Osteocyte (in vitro differentiated cells): ENCODE data around the gene GSE1. TPM values are rescaled to one million over a fixed set of nuclear protein-coding genes. Genes with fewer than 3 reads are reported as not detected.

Experiments used
- DNase-seq: peaks from one replicate; pipeline ENCODE4 v3.0.0; 2021; ENCODE audit warnings: mixed read lengths; ENCODE audit not compliant: unreplicated experiment; ENCODE audit errors: extremely low spot score
- H3K27ac Mint-ChIP-seq: one replicate; pipeline ENCODE4 v1.8.0; 2021; ENCODE audit warnings: mild to moderate bottlenecking, mixed read lengths; ENCODE audit not compliant: unreplicated experiment
- H3K27me3 Mint-ChIP-seq: one replicate; pipeline ENCODE4 v1.8.0; 2021; ENCODE audit warnings: mixed read lengths; ENCODE audit not compliant: unreplicated experiment
- H3K36me3 Mint-ChIP-seq: one replicate; pipeline ENCODE4 v1.8.0; 2021; ENCODE audit warnings: mixed read lengths; ENCODE audit not compliant: unreplicated experiment
- H3K4me1 Mint-ChIP-seq: one replicate; pipeline ENCODE4 v1.8.0; 2021; ENCODE audit warnings: mixed read lengths; ENCODE audit not compliant: unreplicated experiment
- H3K4me3 Mint-ChIP-seq: one replicate; pipeline ENCODE4 v1.8.0; 2021; ENCODE audit warnings: mild to moderate bottlenecking, moderate library complexity, mixed read lengths; ENCODE audit not compliant: unreplicated experiment
- H3K9me3 Mint-ChIP-seq: one replicate; pipeline ENCODE4 v1.8.0; 2021; ENCODE audit warnings: mixed read lengths; ENCODE audit not compliant: unreplicated experiment
- total RNA-seq: library from RNA; stranded (reverse); gene quantifications from 2 replicates; pipeline ENCODE4 v1.2.1, GENCODE V29; 2021
- TF ChIP-seq, protein P1 (sequence below): fragments of 200-600 bp; sonication (generic); IDR thresholded peaks from 2 replicates; pipeline ENCODE4 v1.5.0; 2021; ENCODE audit warnings: antibody characterized with exemption, mild to moderate bottlenecking, moderate library complexity

Gene GSE1
- total RNA-seq, 1 donor from 2014 or later: 64.1 TPM

DNA sequence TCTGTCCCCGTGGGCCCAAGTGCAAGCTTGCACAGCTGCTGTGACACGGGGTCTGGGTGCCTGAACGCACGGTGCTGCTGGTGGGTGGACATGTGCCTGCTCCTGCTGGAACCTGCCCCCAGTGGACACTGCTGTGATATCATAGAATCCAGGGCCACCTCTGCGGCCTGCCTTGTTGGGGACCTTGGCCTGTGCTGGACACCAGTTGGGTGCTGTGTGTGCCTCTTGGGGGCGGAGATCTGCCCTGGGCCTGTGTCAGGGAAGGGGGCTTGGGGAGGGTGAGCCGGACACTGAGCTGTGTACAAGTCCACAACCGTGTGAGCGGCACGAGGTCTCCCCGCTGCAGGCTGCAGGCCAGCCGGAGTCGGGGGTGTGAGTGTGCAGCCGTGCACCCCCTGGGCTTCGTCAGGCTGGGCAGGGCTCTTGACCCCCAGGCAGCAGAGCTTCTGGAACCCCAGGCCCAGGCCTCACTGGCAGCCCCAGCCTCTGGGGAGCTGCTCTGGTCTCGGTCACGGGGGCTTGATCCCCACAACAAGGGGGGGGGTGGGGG is 33.3 kb downstream of the GSE1 start:
- H3K4me1 Mint-ChIP-seq: peaks cover 4% of the 10 kb centered on the region
- peaks cover 3% of the 10 kb centered on the region for H3K36me3 Mint-ChIP-seq
- TF ChIP-seq, protein P1, sequence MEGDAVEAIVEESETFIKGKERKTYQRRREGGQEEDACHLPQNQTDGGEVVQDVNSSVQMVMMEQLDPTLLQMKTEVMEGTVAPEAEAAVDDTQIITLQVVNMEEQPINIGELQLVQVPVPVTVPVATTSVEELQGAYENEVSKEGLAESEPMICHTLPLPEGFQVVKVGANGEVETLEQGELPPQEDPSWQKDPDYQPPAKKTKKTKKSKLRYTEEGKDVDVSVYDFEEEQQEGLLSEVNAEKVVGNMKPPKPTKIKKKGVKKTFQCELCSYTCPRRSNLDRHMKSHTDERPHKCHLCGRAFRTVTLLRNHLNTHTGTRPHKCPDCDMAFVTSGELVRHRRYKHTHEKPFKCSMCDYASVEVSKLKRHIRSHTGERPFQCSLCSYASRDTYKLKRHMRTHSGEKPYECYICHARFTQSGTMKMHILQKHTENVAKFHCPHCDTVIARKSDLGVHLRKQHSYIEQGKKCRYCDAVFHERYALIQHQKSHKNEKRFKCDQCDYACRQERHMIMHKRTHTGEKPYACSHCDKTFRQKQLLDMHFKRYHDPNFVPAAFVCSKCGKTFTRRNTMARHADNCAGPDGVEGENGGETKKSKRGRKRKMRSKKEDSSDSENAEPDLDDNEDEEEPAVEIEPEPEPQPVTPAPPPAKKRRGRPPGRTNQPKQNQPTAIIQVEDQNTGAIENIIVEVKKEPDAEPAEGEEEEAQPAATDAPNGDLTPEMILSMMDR: no peak
- no peaks in the 10 kb centered on the region for H3K9me3 Mint-ChIP-seq
- H3K4me3 Mint-ChIP-seq: no peak overlapping the region
- no peak overlapping the region for H3K27ac Mint-ChIP-seq
- DNase-seq: no peak
- no peaks in the 10 kb centered on the region for H3K27me3 Mint-ChIP-seq

DNA sequence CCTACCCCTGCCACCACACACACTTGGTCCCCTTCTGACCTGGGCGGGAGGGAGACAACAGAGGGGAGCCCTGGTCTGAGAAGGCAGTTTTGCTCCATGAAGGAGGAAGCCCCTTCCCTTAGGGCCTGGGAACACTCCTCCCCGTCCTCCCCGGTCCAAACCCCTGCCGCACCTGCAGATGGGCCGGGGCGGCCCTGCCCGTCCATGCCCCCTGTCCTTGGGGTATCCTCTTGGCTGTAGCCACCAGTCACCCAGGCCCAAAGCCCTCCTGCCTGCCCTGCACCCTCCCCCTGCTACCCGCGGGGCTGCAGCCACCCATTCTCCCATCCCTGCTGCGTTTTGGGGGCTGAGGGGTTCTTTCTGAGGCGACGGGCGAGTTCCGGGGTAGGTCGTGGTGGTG is 33.9 kb downstream of the GSE1 start:
- peaks cover 7% of the 10 kb centered on the region for H3K4me1 Mint-ChIP-seq
- TF ChIP-seq, protein P1: no peak
- peaks cover 3% of the 10 kb centered on the region for H3K36me3 Mint-ChIP-seq
- H3K27me3 Mint-ChIP-seq: no peaks in the 10 kb centered on the region
- H3K4me3 Mint-ChIP-seq: no peak overlapping the region
- no peak for DNase-seq
- no peaks in the 10 kb centered on the region for H3K9me3 Mint-ChIP-seq
- H3K27ac Mint-ChIP-seq: no peak overlapping the region

DNA sequence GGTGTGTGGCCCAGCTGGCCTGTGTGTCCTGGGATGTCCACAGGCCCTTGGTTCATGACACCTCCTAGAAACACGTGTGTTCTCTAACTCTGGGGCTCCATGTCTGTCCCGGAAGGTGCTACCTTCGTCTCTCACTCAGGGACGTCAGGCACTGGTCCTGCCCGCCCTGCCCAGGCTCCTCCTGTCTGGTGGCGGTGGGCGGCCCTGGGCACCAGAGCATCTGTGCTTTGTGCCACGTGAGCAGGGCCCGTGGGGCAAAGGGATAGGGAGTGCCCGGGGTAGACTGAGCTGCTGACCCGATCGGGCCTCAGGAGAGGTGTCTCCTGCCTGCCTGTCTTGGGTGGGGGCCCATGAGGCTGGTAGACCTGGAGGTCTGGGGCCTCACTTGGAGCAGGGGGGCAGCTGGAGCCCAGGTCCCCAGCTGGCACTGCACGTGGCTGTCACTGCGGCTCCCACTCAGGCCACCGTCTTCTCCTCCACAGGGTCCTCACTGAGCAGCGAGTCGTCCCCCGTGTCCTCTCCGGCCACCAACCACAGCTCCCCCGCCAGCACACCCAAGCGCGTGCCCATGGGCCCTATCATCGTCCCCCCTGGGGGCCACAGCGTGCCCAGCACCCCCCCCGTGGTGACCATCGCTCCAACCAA is 35.1 kb downstream of the GSE1 start:
- H3K36me3 Mint-ChIP-seq: peaks cover 3% of the 10 kb centered on the region
- H3K27me3 Mint-ChIP-seq: no peaks in the 10 kb centered on the region
- no peak overlapping the region for H3K27ac Mint-ChIP-seq
- DNase-seq: no peak
- no peak overlapping the region for H3K4me3 Mint-ChIP-seq
- H3K9me3 Mint-ChIP-seq: no peaks in the 10 kb centered on the region
- H3K4me1 Mint-ChIP-seq: peaks cover 13% of the 10 kb centered on the region
- TF ChIP-seq, protein P1: no peak

DNA sequence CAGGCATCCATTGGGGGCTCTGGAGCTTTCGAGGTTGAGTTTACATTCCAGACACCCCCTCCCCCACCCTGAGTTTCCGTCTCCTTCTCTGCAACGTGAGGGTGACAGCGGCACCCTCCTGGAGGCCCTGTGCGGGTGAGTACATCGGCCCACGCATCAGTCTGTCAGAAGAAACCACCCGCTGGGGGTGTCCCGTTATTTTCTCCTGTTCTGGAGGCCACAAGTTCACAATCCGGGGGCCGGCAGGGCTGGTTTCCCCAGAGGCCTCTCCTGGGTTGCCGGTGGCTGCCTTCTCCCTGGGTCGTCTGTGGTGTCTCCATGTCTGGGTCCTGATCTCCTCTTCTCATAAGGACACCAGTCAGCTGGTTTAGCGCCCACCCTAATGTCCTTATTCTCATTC is 35.7 kb downstream of the GSE1 start:
- Mint-ChIP-seq H3K27me3 (no peaks in the 10 kb centered on the region), H3K4me3 (no peak overlapping the region), H3K4me1 (peaks cover 13% of the 10 kb centered on the region), H3K36me3 (peaks cover 3% of the 10 kb centered on the region), H3K9me3 (no peaks in the 10 kb centered on the region), H3K27ac (no peak overlapping the region)
- TF ChIP-seq, protein P1: no peak
- DNase-seq: no peak

DNA sequence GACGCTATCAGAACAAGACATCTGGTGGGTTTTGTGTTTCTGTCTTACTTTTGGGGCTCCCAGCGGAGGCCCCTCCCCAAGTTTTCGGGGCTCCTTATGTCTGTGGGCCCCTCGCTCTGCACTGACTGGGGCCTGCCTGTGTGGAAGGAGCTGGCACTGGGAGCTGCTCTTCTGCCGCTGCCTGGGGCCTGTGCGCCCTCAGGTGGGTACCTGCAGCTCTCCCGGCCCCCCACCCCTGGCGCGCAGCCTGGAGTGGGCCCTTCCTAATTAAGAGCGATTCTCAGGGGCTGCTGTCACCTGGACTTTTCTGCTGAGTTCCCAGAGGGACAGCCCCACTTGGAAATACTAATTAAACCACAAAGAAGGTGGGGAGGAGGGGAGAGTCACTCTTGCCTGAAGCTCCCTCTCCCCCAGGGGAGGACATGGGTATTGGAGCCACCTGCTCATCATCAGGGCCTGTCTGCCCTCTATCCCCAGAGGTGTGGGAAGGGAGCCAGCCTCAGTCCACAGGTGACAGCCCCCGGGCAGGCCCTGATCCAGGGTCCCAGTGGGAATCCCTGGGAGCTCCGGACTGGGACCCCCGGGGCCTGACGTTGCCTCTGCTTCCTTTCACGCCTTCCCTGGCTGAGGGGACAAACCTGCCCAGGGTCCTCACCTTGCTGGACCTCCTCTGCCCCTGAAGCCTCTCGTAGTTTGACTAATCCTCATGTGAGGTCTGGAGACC is 36.5 kb downstream of the GSE1 start:
- H3K4me3 Mint-ChIP-seq: no peak overlapping the region
- H3K4me1 Mint-ChIP-seq: peaks cover 13% of the 10 kb centered on the region
- H3K9me3 Mint-ChIP-seq: no peaks in the 10 kb centered on the region
- H3K27me3 Mint-ChIP-seq: no peaks in the 10 kb centered on the region
- peaks cover 3% of the 10 kb centered on the region for H3K36me3 Mint-ChIP-seq
- DNase-seq: no peak
- no peak overlapping the region for H3K27ac Mint-ChIP-seq
- TF ChIP-seq, protein P1: no peak
